CD4-positive, alpha-beta T cell treated with Interleukin-4 for 1 hour (primary cell): ENCODE data around the gene MRPL55.

Experiments used
- DNase-seq, 2 donors: peaks; one replicate each; pipeline ENCODE4 v3.0.0-alpha.2; 2020 to 2022

The MRPL55 gene

DNA sequence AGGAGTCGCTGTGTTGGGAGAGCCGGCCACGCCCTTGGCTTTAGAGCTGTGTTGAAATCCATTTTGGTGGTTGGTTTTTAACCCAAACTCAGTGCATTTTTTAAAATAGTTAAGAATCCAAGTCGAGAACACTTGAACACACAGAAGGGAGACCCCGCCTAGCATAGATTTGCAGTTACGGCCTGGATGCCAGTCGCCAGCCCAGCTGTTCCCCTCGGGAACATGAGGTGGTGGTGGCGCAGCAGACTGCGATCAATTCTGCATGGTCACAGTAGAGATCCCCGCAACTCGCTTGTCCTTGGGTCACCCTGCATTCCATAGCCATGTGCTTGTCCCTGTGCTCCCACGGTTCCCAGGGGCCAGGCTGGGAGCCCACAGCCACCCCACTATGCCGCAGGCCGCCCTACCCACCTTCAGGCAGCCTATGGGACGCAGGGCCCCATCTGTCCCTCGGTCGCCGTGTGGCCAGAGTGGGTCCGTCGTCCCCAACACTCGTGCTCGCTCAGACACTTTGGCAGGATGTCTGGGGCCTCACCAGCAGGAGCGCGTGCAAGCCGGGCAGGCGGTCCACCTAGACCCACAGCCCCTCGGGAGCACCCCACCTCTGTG lies 10.7 kb downstream of the MRPL55 start:
- DNase-seq = no peak

DNA sequence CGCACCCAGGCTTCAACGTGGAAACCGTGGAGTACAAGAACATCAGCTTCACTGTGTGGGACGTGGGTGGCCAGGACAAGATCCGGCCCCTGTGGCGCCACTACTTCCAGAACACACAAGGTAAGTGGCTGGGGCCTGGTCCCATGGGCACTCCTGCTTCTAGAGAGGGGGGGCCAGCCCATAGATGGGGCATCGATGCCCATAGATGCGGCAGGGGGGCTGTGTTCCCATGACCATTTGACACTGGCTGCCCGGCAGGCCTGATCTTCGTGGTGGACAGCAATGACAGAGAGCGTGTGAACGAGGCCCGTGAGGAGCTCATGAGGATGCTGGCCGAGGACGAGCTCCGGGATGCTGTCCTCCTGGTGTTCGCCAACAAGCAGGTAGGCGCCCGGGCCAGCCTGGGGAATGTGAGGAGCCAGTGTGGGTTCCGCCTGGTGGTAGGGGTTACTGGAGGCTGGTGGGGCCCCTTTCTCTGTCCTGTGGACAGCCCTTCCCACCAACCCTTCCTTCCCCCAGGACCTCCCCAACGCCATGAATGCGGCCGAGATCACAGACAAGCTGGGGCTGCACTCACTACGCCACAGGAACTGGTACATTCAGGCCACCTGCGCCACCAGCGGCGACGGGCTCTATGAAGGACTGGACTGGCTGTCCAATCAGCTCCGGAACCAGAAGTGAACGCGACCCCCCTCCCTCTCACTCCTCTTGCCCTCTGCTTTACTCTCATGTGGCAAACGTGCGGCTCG lies 11.6 kb downstream of the MRPL55 start:
- DNase-seq = no peak

GRCh38 chr1:228096416-228097332 lies 12.4 kb downstream of the MRPL55 start:
- DNase-seq = no peak

GRCh38 chr1:228095938-228096337 lies 13.2 kb downstream of the MRPL55 start:
- no peak for DNase-seq

DNA sequence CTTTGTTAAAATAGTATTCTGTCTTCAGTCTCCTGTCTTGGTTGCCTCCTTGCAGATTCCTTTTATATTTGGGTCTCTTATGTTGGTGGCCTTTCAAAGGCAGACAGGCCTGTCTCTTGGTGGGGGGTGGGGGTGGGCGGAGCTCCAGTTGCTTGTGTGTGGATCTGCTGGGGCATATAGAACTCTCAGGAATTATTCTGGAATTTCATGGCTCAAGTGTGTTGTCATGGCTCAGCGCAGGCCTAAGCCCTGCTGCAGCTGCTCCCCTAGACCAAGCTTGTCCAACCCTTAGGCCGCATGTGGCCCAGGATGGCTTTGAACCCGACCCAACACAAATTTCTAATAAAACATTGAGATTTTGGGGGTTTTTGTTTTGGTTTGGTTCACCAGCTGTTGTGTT lies 13.9 kb downstream of the MRPL55 start:
- DNase-seq = no peak

DNA sequence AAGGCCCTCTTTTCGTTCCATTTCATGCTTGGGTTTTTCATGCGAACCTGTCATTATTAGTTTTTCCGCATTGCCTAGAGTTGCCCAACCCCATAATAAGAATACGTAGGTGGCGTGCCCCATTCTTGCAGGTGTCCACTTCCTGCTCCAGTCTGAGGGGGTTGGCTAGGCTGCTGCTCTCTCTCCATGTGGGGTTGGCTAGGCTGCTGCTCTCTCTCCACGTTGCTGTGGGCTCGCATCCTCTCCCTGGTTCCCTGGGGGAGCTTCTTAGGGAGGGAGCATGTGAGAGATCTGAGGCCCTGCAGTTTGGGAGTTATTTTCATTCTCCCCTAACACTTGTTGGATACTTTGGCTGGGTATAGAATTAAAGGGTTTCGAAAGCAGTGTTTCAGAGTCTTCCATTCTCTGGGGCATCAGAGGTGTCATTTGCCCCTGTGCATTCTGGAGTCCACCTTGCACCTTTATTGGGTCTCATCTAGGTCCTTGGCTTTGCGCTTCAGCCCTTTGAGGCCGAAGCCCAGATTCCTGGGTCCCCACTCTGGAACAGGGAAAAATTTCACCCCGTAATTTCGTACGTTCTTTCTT lies 14.6 kb downstream of the MRPL55 start:
- DNase-seq = no peak

- no peak for DNase-seq
Measured at GRCh38 chr1:228093050-228093906, 15.8 kb downstream of the MRPL55 start.

DNA sequence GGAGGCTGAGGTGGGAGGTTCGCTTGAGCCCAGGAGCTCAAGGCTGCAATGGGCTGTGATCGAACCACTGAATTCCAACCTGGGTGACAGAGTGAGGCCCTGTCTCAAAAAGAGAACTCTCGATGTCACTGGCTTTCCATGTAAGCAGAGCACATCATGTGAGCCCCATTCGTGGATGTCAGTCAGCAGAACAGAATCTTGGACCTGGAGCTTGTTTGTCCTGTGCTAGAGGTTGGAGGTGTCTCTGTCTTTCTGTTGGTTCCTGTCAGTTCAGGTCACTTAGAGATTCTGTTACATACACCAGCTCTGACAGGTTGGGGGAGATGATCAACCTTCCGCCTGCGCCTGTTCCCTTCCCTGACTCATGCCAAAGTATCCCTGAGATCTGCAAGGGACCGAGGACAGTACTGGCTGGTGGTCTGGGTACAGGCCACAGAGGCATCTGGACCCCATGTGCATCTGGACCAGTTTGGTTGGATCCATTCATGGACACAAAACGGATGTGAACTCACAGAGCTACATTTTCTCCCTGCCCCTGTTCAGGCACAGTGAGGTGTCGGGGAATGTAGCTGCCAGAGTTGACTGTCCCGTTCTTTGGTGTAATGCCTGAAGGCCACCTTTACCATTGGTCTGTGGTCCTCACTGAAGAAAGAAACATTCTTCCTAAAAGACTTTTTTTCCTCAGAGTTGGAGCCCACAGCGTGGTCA lies 16.6 kb downstream of the MRPL55 start:
- no peak for DNase-seq

DNA sequence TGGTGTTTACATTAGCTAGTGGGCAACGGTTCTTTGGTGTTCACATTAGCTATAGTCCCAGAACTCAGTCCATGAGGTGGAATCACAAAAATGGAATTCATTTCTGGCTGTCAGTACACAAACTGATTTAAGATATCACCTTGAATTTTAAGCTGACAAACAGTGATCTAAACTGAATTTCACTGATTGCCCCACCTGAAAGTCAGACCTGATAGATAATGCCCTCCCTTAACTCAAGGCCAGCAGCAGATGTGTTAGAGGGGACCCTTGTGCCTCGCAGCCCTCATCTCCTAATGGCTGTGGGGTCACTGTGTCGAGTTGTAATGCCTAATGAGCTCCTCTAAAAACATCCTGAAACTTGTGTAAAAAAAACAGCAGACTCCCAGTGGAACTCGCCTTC lies 18.0 kb downstream of the MRPL55 start:
- DNase-seq = no peak

DNA sequence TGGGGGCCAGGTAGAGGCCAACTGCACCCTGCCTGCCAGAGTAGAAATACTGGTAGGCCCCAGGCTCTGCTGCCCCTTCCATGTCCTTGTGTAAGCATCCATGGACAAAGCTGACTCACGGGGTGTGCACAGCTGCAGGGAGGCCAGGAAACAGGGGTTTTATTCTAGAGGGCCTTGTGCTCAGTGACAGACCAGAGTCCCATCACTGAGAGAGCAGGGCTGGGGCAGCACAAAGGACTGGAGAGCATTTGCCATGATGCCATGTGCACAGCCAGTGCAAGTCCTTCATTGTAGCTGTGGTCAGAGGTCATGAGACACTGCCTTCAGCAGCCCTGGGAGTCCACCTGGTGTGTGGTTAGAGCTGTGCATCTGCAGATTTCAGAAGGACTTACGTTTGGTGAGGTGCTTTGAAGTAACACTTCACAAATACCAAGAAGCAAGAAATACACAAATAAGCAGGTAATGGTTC lies 18.5 kb downstream of the MRPL55 start:
- no peak for DNase-seq

DNA sequence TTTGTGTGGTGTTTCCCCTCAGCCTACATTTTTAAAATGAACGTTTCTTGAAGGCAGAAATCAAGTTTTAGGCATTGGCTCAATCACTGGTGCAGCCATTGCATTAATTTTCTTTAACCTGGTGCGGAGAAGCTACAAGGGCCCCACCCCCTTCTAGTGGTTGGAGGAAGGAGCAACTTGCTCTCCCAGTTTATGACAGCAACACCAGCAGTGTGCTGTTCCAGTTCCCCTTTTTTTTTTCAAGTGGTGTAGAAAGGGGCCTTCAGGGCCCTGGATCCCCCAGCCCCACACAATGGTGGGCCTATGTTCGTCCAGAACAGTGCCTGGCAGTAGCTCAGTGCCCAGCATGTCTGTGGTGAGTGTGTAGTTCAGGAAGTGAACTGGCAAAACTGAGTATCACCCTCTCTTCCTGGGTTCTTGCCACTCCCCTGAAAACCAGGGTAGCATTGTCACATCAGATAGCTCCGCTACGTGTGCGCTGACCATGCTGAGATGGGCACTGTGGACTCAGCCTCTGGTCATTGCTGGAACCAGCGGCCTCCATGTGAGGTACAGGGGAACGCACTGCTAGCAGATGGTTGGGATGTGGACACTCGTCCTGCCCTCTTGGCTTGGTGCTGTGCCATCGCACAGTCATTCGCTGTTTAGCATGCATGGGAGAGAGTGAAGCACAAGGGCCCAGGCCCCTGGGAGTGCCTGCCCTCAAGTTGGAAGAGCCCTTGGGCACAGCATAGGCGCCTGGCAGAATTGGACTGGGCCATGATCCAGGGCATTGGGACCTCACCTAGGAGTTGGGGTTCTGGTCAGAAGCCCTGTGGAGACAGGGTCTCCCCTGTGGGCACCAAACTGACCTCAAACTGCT lies 19.3 kb downstream of the MRPL55 start:
- DNase-seq = no peak

DNA sequence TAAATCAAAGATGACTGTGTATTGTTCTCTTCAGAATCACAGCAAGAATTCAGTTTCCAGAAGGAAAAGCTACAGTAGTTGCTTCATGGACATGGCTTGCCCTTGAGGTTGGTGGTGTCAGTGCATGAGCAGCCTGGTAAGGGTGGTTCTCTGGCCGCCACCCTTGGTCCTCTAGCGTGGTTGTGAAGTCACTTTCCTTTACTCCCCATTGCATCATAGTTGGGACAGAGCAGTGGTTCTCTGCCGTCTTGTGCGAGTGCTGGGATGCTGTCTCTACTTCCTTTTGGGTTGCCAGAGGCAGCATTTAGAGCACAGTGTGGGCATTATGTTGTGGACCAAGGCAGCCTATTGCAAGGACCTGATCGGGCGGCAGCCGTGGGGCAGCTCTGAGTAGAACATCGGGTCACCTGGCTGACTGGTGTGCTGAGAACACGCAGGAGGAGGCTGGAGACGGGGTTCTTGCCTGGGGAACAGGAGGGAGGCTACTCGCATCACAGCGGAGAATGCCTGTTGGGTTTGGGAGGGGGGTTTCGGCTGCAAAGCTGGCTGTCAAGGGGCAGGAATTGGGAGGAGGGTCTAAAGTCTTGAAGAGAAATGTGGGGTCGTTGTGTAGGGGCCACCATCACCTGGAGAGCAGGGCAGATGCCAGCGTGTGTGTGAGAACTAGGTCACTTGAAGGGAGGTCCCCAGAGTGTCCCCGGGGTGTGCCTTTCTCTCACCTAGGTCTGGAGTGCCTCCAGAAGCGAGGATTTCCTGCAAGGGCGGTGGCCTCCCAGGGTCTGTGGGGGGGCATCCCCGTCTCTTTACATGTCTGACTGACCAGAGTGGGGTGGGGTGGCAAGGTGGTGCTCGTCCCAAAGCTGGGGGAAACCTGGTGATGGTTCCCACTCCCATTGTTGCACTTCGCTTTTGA lies 20.3 kb downstream of the MRPL55 start:
- DNase-seq = peak in 1 of 2 donors; percentile 49

DNA sequence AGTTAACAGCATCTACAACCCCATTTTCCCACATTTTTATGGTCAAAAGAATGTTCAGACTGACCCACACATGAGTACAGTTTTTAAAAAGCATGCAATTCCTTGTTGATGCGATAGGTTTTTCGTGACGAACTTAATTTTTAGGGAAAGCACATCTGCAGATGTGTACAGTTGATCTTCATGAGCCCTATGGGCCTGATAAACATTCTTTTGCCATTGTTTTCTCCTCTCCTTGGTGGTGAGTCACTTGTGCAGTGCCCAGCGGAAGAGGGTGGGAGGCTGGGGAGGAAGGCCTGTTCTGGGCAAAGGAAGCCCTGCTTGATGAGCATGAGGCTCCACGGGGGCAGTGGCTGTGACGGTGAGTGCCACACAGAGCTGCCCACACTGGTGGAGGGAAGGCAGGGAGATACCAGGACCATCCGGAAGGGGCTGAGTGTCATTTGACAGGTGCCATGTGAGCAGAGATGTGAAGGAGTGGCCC lies 21.3 kb downstream of the MRPL55 start:
- peak in 1 of 2 donors; percentile 43 for DNase-seq

DNA sequence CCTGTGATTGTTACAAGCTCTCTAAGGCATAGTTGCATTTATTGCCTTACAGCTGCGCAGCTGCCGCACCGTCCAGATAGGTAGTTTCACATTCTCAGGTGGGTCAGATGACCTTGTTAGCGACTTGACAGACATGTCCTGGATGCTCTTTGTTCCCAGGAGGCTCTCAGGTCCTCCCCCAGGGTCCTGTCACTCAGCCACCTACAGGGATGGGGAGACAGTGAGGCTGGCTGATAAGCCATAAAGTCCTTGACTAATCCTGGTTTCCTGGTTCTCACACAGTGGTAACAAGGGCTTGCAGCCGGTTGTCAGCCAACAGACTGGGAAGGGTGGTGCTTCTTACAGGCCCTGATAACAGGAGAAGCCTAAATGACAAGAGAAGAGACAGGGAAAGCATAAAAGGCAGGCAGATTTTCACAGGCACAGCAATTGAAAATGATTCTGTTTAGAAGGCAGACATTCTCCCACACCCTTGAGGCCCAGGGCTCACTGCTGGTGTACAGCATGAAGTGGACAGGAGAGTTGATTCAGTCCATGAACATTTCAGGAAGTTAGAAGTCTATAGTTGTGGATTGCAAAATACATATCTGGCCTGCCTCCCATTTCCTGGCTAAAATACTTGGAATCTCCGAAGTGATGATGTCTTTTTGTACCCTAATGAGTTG lies 23.7 kb downstream of the MRPL55 start:
- DNase-seq = no peak

DNA sequence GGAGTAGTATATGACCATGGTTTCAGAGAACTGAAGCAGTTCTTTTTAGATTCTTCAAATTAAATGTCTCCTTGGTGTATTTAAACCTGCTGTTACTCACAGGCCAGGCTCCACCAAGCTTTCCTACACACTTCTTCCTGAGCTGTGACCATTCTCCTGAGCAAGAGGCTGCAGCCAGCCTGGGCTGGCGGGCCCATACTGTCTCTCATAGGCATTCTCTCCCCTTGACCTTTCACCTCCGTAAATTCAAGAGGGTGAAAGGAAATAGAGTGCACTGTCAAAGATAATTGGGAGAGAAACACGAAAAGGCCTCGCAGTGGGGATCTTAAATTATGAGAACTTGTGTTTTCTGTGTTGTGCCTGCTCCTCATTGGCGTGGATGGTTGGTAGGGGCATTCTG lies 24.3 kb downstream of the MRPL55 start:
- no peak for DNase-seq

DNA sequence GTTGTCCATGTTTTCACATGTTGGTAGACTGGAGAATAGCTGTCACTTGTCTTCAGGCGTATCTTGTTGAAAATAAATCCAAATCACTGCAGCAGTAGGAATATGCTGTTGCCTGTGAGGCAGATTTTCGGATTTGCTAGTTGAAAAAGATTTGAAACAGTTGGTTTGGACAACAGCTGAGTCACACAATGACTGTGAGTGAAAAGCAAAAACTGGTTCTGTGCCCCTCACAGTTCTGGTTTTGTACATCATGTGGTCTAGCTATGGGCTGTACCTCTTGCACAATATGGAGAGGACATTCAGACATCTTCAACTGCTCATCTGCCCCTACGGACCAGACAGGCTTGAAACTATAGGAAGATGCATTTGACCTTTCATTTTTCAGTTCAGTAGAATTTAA lies 24.8 kb downstream of the MRPL55 start:
- DNase-seq = peak in 1 of 2 donors; percentile 52

DNA sequence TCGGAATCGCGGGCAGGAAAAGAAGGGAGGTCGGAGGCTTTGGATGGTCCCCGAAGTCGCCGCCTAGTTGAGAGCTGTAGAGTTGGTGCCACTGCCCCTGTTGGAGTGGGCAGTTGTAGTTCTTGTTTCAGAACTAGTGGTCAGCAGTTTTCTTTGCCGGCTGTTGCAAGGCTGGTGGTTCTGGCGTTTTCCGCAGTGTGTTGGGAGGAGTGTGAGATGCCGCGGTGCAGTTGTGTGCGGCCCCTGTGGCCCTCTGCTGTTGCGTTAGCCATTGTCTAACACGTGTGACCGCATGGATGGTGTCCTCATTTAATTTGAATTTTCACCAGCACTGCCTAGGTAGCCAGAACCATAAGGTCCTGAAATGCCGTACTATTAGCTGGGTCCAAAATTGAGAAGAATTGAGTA lies 25.2 kb downstream of the MRPL55 start:
- no peak for DNase-seq
